ENCODE data around the gene SDR42E1. TPM values are rescaled to one million over a fixed set of nuclear protein-coding genes. Genes with fewer than 3 reads are reported as not detected.
A peak's percentile ranks its signal among the peaks of the same experiment; 100 is the strongest.
"Not testable (repeated sequence)": the region's sequence is repeated elsewhere in the genome, so short reads cannot be mapped to it uniquely, and the experiment has no call there.

The SDR42E1 gene
- total RNA-seq, 2 donors from 2014 or later: 6.1 to 12.6 TPM

GRCh38 chr16:81977335-81977942 lies 33.8 kb downstream of the SDR42E1 start:
- H3K27ac Mint-ChIP-seq, ATAC-seq: not testable (repeated sequence)

GRCh38 chr16:81975637-81976036 lies 35.6 kb downstream of the SDR42E1 start:
- H3K36me3 Mint-ChIP-seq: peaks cover 20% of the 10 kb centered on the region
- H3K4me3 Mint-ChIP-seq: no peak overlapping the region
- H3K27me3 Mint-ChIP-seq: peaks cover 11 to 34% of the 10 kb centered on the region in 2 donors

More at GRCh38 chr16:81977335-81977942, 33.8 kb downstream of the SDR42E1 start:
- not testable (repeated sequence) for H3K9me3 Mint-ChIP-seq; H3K36me3 Mint-ChIP-seq; H3K4me3 Mint-ChIP-seq; DNase-seq (ENCODE audit: low spot score); H3K4me1 Mint-ChIP-seq (ENCODE audit: low read depth in 2 of 2)
- peaks cover 9 to 18% of the 10 kb centered on the region in 2 donors for H3K27me3 Mint-ChIP-seq

GRCh38 chr16:81973737-81974136 lies 37.5 kb downstream of the SDR42E1 start:
- ATAC-seq: no peak
- no peak for DNase-seq (ENCODE audit: low spot score)
- peaks cover 16% of the 10 kb centered on the region for H3K9me3 Mint-ChIP-seq
- H3K27ac Mint-ChIP-seq: no peak overlapping the region
- H3K27me3 Mint-ChIP-seq: peaks cover 15 to 36% of the 10 kb centered on the region in 2 donors
- H3K4me3 Mint-ChIP-seq: no peak overlapping the region
- peaks cover 21% of the 10 kb centered on the region for H3K36me3 Mint-ChIP-seq
- no peaks in the 10 kb centered on the region for H3K4me1 Mint-ChIP-seq (ENCODE audit: low read depth in 2 of 2)

More at GRCh38 chr16:81975637-81976036, 35.6 kb downstream of the SDR42E1 start:
- Mint-ChIP-seq H3K9me3 (peaks cover 15% of the 10 kb centered on the region), H3K27ac (no peak overlapping the region), H3K4me1 (ENCODE audit: low read depth in 2 of 2) (no peaks in the 10 kb centered on the region)
- ATAC-seq (no peak), DNase-seq (ENCODE audit: low spot score) (no peak)

GRCh38 chr16:81971853-81972252 lies 39.4 kb downstream of the SDR42E1 start:
- H3K4me3 Mint-ChIP-seq: no peak overlapping the region
- peaks cover 21% of the 10 kb centered on the region for H3K36me3 Mint-ChIP-seq
- peaks cover 12 to 36% of the 10 kb centered on the region in 2 donors for H3K27me3 Mint-ChIP-seq

GRCh38 chr16:81967358-81967757 lies 43.9 kb downstream of the SDR42E1 start:
- peaks cover 21% of the 10 kb centered on the region for H3K36me3 Mint-ChIP-seq

More at GRCh38 chr16:81971853-81972252, 39.4 kb downstream of the SDR42E1 start:
- no peak for ATAC-seq
- no peak for DNase-seq (ENCODE audit: low spot score)
- H3K9me3 Mint-ChIP-seq: peaks cover 16% of the 10 kb centered on the region
- H3K27ac Mint-ChIP-seq: no peak overlapping the region
- H3K4me1 Mint-ChIP-seq (ENCODE audit: low read depth in 2 of 2): no peaks in the 10 kb centered on the region

GRCh38 chr16:81964808-81965207 lies 46.5 kb downstream of the SDR42E1 start:
- no peak overlapping the region for H3K4me3 Mint-ChIP-seq
- no peaks in the 10 kb centered on the region for H3K4me1 Mint-ChIP-seq (ENCODE audit: low read depth in 2 of 2)
- ATAC-seq (no peak), DNase-seq (ENCODE audit: low spot score) (no peak)
- H3K27ac Mint-ChIP-seq: no peak overlapping the region
- H3K36me3 Mint-ChIP-seq: peaks cover 4% of the 10 kb centered on the region
- H3K9me3 Mint-ChIP-seq: no peaks in the 10 kb centered on the region
- H3K27me3 Mint-ChIP-seq: peaks cover 0 to 4% of the 10 kb centered on the region in 2 donors

More at GRCh38 chr16:81967358-81967757, 43.9 kb downstream of the SDR42E1 start:
- ATAC-seq (no peak), DNase-seq (ENCODE audit: low spot score) (no peak)
- Mint-ChIP-seq H3K9me3 (peaks cover 15% of the 10 kb centered on the region), H3K27me3 (peaks cover 6 to 18% of the 10 kb centered on the region in 2 donors), H3K27ac (no peak overlapping the region), H3K4me3 (no peak overlapping the region), H3K4me1 (ENCODE audit: low read depth in 2 of 2) (no peaks in the 10 kb centered on the region)

- DNase-seq (ENCODE audit: low spot score) (no peak), ATAC-seq (peak in 1 of 2 donors; percentile 45)
- Mint-ChIP-seq H3K36me3 (peaks cover 34% of the 10 kb centered on the region), H3K4me3 (no peak overlapping the region), H3K27ac (no peak overlapping the region), H3K4me1 (ENCODE audit: low read depth in 2 of 2) (peaks cover 5 to 7% of the 10 kb centered on the region in 2 donors), H3K27me3 (no peaks in the 10 kb centered on the region), H3K9me3 (no peaks in the 10 kb centered on the region)
These were observed 54.9 kb downstream of the SDR42E1 start for GRCh38 chr16:81956213-81956948.

- Mint-ChIP-seq H3K4me1 (ENCODE audit: low read depth in 2 of 2) (peaks cover 5% of the 10 kb centered on the region in 2 donors), H3K27me3 (no peaks in the 10 kb centered on the region), H3K36me3 (peaks cover 61% of the 10 kb centered on the region), H3K4me3 (no peak overlapping the region), H3K27ac (no peak overlapping the region), H3K9me3 (peaks cover 5% of the 10 kb centered on the region)
- DNase-seq (ENCODE audit: low spot score) (no peak), ATAC-seq (no peak)
These were observed 59.7 kb downstream of the SDR42E1 start for GRCh38 chr16:81951564-81951963.

GRCh38 chr16:81946206-81946605 lies 65.1 kb downstream of the SDR42E1 start:
- Mint-ChIP-seq H3K36me3 (peaks cover 40% of the 10 kb centered on the region), H3K27ac (no peak overlapping the region), H3K4me3 (no peak overlapping the region), H3K4me1 (ENCODE audit: low read depth in 2 of 2) (no peaks in the 10 kb centered on the region), H3K27me3 (no peaks in the 10 kb centered on the region), H3K9me3 (peaks cover 5% of the 10 kb centered on the region)
- ATAC-seq: no peak
- no peak for DNase-seq (ENCODE audit: low spot score)

GRCh38 chr16:81945665-81946064 lies 65.6 kb downstream of the SDR42E1 start:
- Mint-ChIP-seq H3K4me1 (ENCODE audit: low read depth in 2 of 2) (no peaks in the 10 kb centered on the region), H3K27ac (peak overlapping the region in 1 of 2 donors; percentile 56), H3K9me3 (peaks cover 5% of the 10 kb centered on the region), H3K27me3 (no peaks in the 10 kb centered on the region), H3K36me3 (peaks cover 39% of the 10 kb centered on the region), H3K4me3 (no peak overlapping the region)
- DNase-seq (ENCODE audit: low spot score) (no peak), ATAC-seq (no peak)

GRCh38 chr16:81942007-81942601 lies 69.2 kb downstream of the SDR42E1 start:
- H3K4me3 Mint-ChIP-seq: no peak overlapping the region
- ATAC-seq: no peak

GRCh38 chr16:81940781-81941560 lies 70.3 kb downstream of the SDR42E1 start:
- H3K9me3 Mint-ChIP-seq: no peaks in the 10 kb centered on the region
- H3K4me3 Mint-ChIP-seq: no peak overlapping the region
- ATAC-seq (no peak), DNase-seq (ENCODE audit: low spot score) (no peak)
- peaks cover 14% of the 10 kb centered on the region for H3K36me3 Mint-ChIP-seq
- H3K27ac Mint-ChIP-seq: peak overlapping the region in 1 of 2 donors; percentile 16
- H3K4me1 Mint-ChIP-seq (ENCODE audit: low read depth in 2 of 2): peaks cover 0 to 3% of the 10 kb centered on the region in 2 donors
- no peaks in the 10 kb centered on the region for H3K27me3 Mint-ChIP-seq

More at GRCh38 chr16:81942007-81942601, 69.2 kb downstream of the SDR42E1 start:
- H3K4me1 Mint-ChIP-seq (ENCODE audit: low read depth in 2 of 2): peaks cover 0 to 3% of the 10 kb centered on the region in 2 donors
- H3K36me3 Mint-ChIP-seq: peaks cover 14% of the 10 kb centered on the region
- no peaks in the 10 kb centered on the region for H3K9me3 Mint-ChIP-seq
- no peak for DNase-seq (ENCODE audit: low spot score)
- no peaks in the 10 kb centered on the region for H3K27me3 Mint-ChIP-seq
- H3K27ac Mint-ChIP-seq: no peak overlapping the region

All from natural killer cell treated with Interleukin-12 subunit alpha and Interleukin-12 subunit beta and Interleukin-15 and Interleukin-18, amount 100 ng/mL, for 72 hours (primary cell).